Measurements from ENCODE around the gene ITGA8.
"Not testable (repeated sequence)": the region's sequence is repeated elsewhere in the genome, so short reads cannot be mapped to it uniquely, and the experiment has no call there.

ITGA8 gene

DNA sequence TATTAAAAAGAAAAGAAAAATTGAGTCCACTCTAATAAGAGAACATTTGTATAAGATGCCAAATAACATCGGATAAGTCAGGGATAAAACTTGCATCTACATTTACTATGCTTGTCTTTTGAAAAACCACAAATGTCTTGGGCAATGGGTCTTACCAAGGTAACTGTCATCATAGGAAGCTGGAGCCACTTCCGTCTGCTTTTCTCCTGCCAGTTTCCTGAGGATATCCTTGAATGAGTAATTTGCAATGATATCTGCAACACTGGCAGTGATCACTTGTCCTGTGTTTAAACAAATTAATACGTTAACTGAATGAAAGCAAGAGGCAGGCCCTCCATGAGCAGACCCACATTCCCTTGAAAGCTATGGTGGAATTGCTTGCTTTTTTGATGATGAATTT, 47.3 kb downstream of the ITGA8 start:
- no peak for DNase-seq

DNA sequence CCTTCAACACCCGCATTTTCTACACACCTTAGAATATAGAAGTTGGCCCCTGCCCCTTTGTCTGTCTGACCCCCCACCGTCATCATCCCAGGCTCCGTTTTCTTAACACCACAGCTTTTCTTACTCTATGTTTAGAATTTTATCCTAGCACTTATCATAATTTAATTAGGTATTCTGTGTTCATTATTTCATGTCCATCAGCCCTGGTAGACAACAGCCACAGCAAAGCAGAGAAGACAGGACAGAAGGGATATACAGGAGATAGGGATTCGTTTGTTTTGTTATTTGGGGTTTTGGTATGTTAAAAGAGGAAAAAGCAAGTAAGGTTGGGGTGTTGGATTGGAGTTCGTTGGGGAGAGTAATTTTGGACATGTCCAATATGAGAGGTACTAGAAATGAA, 48.8 kb downstream of the ITGA8 start:
- no peak for DNase-seq

DNA sequence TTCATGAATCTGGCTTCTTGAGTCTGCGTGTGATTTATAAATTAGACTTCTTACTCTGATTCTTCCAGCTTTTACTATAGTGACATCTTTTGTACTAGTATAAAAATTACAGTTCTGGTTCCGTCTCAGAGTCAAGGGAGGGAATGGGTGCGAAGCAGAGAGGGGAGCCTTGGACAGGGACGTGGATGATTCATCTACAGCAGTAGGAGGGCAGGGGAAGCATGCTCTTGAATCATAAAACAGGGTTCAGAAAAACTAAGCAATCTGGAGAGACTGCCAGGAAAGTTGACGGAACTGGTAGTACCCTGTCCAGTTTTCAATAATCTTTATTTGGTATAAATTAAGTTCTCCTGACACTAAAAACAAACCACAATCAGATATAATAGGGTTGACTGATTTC, 58.1 kb downstream of the ITGA8 start:
- DNase-seq, result no peak

DNA sequence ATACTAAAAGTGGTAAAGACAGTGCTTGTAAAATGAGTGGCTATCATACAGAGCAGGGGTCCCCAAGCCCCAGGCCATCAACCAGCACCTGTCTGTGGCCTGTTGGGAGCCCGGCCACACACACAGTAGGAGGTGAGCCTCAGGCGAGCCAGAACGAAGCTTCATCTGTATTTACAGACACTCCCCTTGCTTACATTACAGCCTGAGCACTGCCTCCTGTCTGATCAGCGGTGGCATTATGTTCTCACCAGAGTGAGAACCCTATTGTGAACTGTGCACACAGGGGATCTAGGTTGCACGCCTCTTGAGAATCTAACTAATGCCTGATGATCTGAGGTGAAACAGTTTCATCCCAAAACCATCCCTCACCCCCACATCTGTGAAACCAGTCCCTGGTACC, 58.7 kb downstream of the ITGA8 start:
- no peak for DNase-seq

DNA sequence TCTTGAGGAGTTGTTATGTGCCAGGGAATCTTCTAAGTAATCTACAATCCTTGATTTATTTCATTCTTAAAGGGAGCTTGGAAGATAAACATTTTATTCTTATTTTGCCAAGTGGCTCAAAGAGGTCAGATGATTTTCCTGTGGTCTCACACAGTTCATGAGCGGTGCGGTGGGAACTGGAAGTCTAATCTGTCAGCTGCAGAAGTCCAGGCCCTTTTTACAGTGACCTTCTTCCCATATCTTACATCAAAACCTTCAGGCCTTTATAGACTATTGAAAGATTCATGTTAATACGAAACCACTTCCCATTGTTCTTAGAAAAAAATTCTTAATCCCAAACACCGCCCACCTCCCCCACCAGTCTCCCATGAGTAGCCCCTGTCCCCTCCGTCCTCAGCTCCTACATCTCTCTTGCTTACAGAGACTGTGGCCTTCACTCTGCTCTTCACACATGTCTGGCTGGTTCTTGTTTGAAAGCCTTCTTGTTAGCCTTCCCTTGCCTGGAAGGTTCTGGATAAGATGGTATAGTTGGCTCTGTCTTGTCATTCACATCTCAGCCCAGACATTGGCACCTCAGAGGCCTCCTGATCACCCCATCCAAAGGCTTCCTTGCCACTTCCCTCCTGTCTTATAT, 61.5 kb downstream of the ITGA8 start:
- DNase-seq, result no peak

DNA sequence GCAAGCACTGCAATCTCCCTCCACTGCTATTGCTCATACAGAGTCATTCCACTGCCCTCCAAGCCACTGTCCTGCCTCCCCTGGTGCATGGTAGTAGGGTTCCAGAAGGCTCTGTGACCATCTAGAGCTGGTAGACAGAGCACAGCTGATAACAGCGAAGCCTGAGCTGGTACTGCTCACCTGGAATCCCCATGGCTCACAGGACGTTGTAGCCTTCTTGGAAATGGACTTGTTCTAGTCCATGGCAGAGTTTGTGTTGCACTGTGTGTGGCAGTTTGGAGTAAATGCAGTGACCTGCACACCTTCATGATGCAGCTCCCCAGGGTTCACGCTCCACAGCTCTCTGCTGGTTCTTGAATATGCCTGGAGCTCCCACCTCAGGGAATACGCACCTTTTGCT, 67.0 kb downstream of the ITGA8 start:
- no peak for DNase-seq

DNA sequence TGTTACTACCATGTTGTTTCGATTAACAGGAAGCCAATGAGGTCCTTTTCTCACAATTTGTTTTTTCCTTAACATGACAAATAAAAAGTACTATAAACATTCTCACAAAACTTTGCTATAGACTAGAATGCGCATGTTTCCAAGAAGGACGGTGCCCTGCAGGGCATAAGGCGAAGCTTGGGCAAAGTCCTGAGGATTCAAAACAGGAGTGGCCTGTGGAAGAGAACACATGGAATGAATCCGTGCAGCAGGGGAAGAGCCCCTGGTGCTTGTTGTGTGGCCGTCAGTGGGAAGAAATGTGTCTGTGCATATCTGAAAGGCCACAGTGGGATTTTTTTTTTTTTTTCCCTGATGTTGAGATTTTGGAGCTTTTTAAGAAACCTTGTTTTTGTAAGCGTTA, 67.6 kb downstream of the ITGA8 start:
- no peak for DNase-seq

DNA sequence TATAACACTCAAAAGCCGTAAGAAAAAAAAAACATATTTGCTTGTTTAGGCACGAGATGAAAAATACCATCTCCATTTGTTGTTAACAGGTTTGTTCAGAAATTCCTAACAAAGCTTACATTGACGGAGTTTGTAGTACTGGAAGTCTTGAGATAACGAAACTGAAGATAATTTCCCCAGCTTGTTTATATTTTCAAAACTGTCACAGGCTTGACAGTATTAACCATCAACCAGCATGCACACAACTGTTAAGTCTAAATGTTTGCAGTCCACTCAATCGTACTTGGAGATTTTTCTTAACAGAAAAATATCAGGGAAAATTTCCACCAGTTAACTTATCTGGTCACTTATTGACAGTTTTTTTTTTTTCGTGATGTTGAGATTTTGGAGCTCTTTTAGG, 68.5 kb downstream of the ITGA8 start:
- DNase-seq, result no peak

DNA sequence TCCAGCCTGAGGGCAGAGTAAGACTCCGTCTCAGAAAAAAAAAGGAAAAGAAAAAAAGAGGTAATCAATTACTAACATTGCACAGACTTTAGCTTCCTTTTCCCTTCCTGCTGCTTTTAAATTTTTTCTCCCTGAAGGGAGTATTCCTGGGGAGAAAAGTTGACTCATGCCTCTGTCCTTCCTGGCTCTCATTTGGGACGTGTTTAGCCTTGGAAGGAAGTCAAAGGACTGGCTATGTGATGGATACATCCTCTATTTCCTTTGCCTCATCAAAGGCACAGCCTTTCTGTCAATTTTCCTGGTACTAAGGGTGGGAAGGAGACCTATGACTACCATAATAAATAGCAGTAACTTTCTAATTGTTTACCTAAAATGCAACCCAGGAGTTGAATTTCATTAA, 77.6 kb downstream of the ITGA8 start:
- no peak for DNase-seq

DNA sequence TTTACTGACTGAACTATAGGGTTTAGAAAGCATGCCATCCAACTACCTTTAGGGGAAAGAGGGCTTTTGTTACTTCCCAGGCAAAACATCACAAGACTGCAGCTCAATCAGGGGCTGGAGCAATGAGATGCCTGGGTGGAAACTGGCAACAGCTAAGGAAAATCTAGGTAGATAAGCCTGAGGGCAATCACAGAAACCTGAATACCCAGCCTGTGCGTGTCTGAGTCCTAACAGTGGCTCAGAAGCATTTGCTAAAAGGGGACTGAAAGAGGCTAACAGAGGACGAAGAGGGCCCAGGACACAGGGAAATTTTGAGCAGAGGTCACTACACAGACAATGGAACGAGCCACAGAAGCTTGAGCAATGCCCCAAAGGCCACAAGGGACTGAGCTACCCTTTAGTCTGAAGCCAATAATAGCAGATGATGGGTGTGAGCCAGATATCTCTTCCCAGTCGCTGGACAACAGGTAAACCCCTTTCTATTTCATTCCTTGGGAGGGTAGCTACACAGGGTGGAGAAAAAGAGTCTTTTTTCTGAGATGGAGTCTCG, 79.1 kb downstream of the ITGA8 start:
- no peak for DNase-seq

DNA sequence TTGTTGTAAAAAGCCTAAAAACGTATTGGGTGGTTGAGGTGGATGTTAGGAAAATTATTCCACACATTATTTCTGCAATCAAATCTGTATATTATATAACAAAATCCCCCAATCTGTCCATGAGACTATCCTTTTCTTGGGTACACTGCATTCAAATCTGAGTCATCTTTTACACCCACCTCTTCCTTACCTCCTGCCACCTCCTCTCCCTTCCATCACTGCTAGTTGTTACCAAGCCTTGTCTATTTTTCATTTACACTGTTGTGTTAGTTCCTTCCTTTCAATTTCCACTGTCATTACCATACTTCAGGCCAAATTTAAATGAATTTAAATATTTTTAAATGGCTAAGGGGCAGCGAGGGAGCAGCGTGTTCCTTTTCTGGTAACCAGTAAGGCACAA, 83.3 kb downstream of the ITGA8 start:
- DNase-seq, result no peak

DNA sequence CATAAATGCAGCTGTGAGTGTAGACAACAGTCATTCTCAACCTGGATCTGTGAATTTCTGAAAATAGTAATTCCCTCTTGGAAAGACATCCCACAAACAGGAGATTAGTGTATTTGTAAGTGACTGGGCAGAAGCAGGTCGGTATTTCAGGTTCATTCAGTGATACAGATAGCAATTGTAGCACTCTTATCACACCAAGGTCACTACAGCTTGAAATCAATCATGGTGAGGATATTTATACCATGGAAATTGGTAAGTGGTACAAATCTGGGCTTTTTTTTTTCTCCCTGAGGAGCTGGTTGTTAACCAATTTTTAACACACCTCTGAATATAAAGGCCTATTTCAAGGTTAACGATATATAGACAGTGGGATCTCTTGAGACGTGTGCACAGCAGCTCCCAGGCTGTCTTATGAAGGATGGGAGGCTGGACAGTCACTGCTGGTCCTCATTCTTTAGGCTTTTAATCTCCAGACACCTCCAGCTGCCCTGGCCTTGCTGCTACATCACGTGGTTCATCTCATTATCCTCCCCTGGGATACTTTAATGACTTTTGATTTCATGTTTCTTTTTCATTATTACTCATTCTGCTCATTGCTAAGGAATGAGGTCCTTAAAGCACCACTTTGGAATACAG, 87.1 kb downstream of the ITGA8 start:
- DNase-seq, result no peak

DNA sequence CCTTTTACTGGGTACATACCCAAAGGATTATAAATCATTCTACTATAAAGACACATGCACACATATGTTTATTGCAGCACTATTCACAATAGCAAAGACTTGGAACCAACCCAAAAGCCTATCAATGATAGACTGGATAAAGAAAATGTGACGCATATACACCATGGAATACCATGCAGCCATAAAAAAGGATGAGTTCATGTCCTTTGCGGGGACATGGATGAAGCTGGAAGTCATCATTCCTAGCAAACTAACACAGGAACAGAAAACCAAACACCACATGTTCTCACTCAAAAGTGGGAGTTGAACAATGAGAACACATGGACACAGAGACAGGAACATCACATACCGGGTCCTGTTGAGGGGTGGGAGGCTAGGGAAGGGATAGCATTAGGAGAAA, 88.5 kb downstream of the ITGA8 start:
- DNase-seq, result not testable (repeated sequence)

DNA sequence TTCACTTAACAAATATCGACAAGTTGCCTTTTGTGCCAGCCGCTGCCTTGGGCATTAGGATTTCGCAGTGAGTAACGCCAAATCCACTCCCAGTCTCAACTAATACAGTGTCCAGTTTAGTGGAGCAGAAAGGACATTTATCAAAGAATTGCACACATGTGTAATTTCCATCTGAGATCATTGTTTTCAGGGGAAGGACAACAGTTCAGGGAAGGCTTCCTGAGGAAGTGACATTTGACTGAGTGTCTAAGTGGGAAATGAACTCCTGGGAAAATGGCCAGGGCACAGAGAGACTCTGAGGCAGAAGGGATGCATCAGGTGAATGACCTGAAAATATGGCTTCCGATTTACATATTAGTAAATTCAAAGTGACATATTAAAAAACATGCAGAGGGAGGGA, 89.4 kb downstream of the ITGA8 start:
- DNase-seq, result no peak

DNA sequence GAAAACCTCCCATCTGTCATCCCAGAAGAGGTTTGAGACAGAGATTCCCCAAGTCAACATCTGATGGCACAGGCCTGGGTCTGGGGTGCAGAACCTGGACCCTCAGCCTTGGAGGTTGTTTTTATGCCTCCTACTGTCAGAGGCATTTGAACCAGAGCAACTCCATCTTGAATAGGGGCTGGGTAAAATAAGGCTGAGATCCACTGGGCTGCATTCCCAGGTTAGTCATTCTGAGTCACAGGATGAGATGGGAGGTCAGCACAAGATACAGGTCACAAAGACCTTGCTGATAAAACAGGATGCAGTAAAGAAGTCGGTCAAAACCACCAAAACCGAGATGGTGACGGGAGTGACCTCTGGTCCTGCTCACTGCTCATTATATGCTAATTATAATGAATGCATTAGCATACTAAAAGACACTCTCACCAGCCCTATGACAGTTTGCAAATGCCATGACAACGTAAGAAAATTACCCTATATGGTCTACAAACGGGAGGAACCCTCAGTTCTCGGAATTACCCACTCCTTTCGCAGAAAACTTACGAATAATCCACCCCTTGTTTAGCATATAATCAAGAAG, 92.0 kb downstream of the ITGA8 start:
- no peak for DNase-seq

DNA sequence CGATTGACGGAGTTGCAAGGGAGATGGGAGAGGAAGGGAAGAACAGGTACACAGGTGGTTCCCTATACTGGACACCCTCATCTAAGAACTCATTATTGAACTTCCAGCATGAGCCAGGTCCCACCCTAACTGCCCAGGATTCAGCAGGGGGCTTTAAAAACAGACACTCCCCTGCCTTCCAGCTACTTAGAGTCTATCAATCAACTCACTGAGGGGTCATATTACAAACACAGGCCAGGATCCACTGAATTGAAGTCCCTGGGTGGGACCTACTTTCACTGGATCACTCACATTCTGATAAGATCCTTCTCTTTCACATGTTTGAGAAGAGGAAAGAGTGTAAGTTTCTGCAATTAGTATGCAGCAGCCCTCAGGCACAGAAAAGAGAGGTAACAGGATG, 92.8 kb downstream of the ITGA8 start:
- no peak for DNase-seq

DNA sequence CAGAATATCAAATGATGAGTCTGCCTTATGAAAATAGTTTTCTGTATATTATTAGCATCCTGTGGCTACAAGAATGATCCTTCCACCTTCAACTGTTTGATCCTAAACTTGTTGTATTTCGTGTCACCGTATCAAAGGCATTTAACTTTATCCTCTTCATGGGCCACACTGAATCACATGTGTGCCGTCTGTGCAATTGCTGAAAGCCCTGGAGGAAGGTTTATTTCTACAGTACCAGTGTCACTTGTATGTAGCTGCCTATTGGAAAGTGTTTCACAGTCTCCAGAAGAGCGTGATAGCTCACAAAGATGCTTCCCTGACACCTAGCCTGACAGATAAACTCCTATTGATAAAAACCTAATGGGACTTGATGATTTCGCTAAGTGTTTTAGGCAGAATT, 94.5 kb downstream of the ITGA8 start:
- no peak for DNase-seq

DNA sequence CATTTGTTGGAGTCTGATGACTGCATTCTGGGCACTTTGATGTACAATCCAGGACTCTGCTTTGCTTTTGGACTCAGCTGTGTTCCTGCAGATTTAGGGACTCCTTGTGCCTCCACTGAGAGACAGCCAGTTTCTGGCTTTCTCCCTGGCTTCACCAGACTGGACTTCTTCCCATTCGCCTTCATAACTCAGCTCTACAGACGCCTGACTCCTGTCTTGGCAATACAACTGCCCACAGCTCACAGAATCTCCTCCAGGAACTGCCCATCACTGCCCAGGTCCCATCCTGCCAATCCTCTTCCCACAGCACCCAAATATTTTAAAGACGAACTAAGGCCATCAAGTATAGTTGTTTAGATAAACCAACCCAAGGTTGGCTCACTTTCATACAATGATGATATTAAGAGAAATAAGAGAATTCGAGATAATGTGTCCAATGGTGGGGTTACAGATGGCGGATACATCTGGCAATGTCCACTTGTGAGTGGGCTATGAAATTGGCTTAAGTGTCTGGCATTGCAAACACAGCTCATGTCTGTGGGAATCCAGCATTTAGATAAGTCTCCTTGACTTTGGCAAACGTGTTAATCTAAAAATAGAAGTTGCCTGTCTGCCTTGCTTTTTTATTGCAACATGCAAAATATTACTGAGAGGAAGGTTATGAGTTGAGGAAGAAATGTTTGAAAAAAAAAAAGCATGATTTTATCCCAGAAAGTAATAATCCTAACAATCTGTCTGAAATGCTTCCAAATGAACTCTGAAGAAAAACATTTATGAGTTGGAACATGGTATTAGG, 95.1 kb downstream of the ITGA8 start:
- DNase-seq, result no peak

DNA sequence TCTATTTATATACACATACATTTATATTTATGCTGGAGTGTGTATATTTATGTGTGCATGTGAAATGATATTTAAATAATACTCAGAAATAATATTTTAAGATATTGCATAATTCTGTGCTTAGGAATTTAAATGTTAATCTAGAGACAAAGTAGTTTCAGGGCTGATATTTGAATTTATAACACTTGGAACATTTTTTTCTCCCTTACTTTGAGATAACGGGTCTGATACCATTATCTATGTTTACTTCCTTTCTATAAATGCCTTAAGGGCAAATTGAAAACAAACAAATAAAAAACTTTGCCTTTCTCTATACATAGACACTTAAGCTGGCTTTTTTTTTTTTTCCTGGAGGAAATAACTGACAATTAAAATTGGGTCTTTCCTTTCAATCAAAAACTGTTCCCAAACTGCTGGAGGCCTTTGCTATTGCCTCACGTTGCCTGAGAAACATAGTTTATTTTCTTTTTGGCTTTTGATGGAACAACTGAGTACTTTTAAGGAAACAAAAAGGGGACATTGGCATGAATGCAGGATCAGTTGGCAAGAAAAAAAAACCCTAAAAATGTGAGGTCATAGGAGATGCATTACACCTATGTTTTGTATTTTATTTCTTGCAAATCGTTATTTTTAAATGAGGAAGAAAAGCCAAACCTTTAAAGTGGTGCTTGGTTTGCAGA, 98.7 kb downstream of the ITGA8 start:
- DNase-seq, result no peak

DNA sequence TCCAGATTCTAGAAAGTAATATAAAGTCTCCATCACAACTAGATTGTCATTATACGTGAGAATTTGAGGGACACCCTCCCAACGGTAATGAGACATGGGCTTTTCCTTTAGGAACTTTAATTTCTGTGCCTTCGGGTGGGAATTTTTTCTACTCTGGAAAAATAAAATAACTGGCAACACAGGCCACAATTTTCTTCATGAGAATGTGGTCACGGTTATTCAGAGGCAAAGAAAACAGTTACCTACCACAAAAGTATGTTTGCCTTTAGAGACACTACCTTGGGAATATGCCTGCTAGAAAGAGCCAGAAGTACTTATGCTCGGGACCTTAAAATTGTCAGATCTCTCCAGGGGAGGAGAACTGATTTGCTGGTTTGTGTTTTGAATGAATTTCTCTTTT, 99.4 kb downstream of the ITGA8 start:
- DNase-seq, result no peak

DNA sequence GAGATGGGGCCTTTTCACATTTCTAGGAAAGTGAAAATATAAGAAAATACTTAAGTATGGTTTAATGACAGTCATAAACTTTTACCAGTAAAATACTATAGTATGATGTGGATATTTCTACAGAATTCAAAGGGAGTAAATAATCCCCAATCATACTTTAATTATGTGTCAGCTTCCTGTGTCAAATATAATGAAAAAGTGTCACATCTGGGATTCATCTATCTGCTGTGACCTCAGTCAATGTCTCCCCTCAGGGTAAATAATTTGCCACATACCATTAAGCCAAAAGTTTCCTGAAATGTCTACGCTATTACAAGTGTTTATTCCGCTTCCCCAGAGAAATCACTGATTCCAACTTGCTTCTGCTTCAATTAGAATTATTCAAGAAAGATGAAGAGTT, 110.5 kb downstream of the ITGA8 start:
- no peak for DNase-seq

DNA sequence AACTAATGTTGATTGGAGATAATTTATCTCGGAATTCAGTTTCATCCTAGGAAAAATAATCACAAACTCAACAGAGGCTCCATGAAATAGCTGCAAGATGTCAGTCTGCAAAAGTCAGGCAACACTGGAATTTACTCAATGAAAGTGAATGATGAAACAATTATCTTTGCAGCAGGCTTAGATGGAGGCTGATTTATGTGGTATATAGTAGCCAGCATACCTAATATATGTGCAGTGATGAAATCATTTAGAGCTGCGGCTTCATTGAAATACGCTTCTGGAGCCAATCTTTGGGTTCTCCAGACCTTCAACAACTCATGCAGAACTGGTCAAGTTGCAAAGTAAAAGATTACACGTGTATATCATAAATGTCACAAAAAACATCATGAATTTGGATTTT, 113.3 kb downstream of the ITGA8 start:
- no peak for DNase-seq

DNA sequence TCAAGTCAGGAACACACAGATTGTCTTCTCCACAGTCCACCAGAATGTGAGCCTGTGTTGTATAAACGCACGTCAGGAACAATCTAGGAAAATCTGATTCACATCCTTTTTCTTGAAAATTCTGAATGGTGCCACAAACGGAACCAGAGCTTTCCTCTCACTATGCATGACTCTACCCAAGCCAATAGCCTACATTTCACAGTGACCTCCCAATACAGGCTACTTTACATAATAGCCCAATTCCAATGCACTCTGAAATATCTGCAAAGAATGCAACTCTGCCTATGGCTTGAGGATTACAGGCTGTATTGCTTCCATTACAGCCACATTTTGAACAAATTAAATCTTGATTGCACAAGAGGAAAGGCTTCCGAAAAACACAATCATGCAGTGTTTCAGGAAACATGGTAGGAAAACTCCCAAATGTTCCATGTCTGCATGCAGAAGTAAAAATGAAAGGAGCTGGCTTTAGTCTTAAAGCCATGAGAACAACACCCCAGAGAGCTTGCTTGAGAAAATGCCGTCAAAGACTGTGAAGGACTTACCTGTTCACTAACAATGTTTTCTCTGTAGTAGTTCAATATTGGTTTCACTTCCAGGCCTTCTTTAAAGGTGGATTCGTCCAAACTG, 113.9 kb downstream of the ITGA8 start:
- DNase-seq, result no peak
